ENCODE measurements around the gene AAGAB.
A peak's percentile ranks its signal among the peaks of the same experiment; 100 is the strongest.
"Not testable (repeated sequence)": the region's sequence is repeated elsewhere in the genome, so short reads cannot be mapped to it uniquely, and the experiment has no call there.

Gene AAGAB

GRCh38 chr15:67254238-67255175 lies at the start of gene AAGAB, which contains the start of gene IQCH:
AAGAB (minus strand) TSS chr15:67254661; CDS start chr15:67254631, 30 bp downstream.
IQCH (plus strand) TSS chr15:67254786; CDS start chr15:67254897, 111 bp downstream.
- Histone ChIP-seq H3K4me3 (peak within 1 kb of the TSS; percentile 91), H3K9ac (peak within 1 kb of the TSS; percentile 85), H3K27me3 (no peaks in the 10 kb centered on the region), H3K36me3 (no peaks in the 10 kb centered on the region), H3K9me3 (no peaks in the 10 kb centered on the region), H3K27ac (peak within 1 kb of the TSS; percentile 82), H4K20me1 (no peaks in the 10 kb centered on the region; the same call in 1 of the 2 replicates), H3K4me1 (peaks cover 23% of the 10 kb centered on the region), H3K4me2 (peak within 1 kb of the TSS; percentile 86)
- no peak for TF ChIP-seq Cebpa-rat (IDR thresholded peaks at IDR 0.05)

GRCh38 chr15:67303490-67304363 lies 49.3 kb upstream of the AAGAB start:
- TF ChIP-seq Cebpa-rat (IDR thresholded peaks at IDR 0.05) = no peak

GRCh38 chr15:67300266-67301025 lies 46.0 kb upstream of the AAGAB start:
- Histone ChIP-seq H3K9ac (no peak overlapping the region), H3K27ac (no peak overlapping the region), H3K9me3 (no peaks in the 10 kb centered on the region), H3K4me3 (no peak overlapping the region), H3K36me3 (no peaks in the 10 kb centered on the region), H3K4me2 (no peak overlapping the region), H3K27me3 (no peaks in the 10 kb centered on the region), H4K20me1 (no peaks in the 10 kb centered on the region), H3K4me1 (peaks cover 4% of the 10 kb centered on the region; the same call in 1 of the 2 replicates)
- no peak for TF ChIP-seq Cebpa-rat (IDR thresholded peaks at IDR 0.05)

More at GRCh38 chr15:67303490-67304363, 49.3 kb upstream of the AAGAB start:
- peaks cover 9% of the 10 kb centered on the region for H3K4me1 ChIP-seq
- H3K36me3 ChIP-seq = no peaks in the 10 kb centered on the region
- no peak overlapping the region for H3K9ac ChIP-seq
- no peak overlapping the region for H3K4me2 ChIP-seq
- no peaks in the 10 kb centered on the region for H4K20me1 ChIP-seq
- no peaks in the 10 kb centered on the region for H3K9me3 ChIP-seq
- H3K4me3 ChIP-seq = no peak overlapping the region
- no peak overlapping the region for H3K27ac ChIP-seq
- no peaks in the 10 kb centered on the region for H3K27me3 ChIP-seq

GRCh38 chr15:67296684-67297083 lies 42.2 kb upstream of the AAGAB start:
- Histone ChIP-seq H3K9me3 (no peaks in the 10 kb centered on the region), H3K27ac (no peak overlapping the region), H3K27me3 (no peaks in the 10 kb centered on the region), H3K4me1 (peaks cover 4% of the 10 kb centered on the region; the same call in 1 of the 2 replicates), H3K36me3 (no peaks in the 10 kb centered on the region), H3K9ac (no peak overlapping the region), H3K4me3 (no peak overlapping the region), H3K4me2 (no peak overlapping the region), H4K20me1 (no peaks in the 10 kb centered on the region)
- no peak for TF ChIP-seq Cebpa-rat (IDR thresholded peaks at IDR 0.05)

- Histone ChIP-seq H3K27me3 (no peaks in the 10 kb centered on the region), H3K27ac (no peak overlapping the region), H3K4me1 (peaks cover 4% of the 10 kb centered on the region; the same call in 1 of the 2 replicates), H3K9me3 (no peaks in the 10 kb centered on the region), H4K20me1 (no peaks in the 10 kb centered on the region), H3K4me2 (no peak overlapping the region), H3K4me3 (no peak overlapping the region), H3K9ac (no peak overlapping the region), H3K36me3 (no peaks in the 10 kb centered on the region)
- no peak for TF ChIP-seq Cebpa-rat (IDR thresholded peaks at IDR 0.05)
Observed at GRCh38 chr15:67296188-67296587, 41.7 kb upstream of the AAGAB start.

- Histone ChIP-seq H3K36me3 (no peaks in the 10 kb centered on the region), H3K9ac (no peak overlapping the region), H4K20me1 (no peaks in the 10 kb centered on the region), H3K27ac (no peak overlapping the region), H3K9me3 (peaks cover 29% of the 10 kb centered on the region), H3K4me2 (no peak overlapping the region), H3K4me3 (no peak overlapping the region), H3K27me3 (no peaks in the 10 kb centered on the region), H3K4me1 (no peaks in the 10 kb centered on the region)
- TF ChIP-seq Cebpa-rat (IDR thresholded peaks at IDR 0.05) = no peak
Observed at GRCh38 chr15:67290319-67290718, 35.9 kb upstream of the AAGAB start.

GRCh38 chr15:67286400-67286799 lies 31.9 kb upstream of the AAGAB start:
- peaks cover 33% of the 10 kb centered on the region for H3K9me3 ChIP-seq
- H3K27ac ChIP-seq, H3K4me1 ChIP-seq, H3K4me2 ChIP-seq, H3K27me3 ChIP-seq, H3K36me3 ChIP-seq, H3K9ac ChIP-seq, H4K20me1 ChIP-seq, H3K4me3 ChIP-seq: not testable (repeated sequence)

GRCh38 chr15:67285625-67286024 lies 31.2 kb upstream of the AAGAB start:
- H3K27ac ChIP-seq, H3K36me3 ChIP-seq, H4K20me1 ChIP-seq, H3K4me3 ChIP-seq, H3K27me3 ChIP-seq, H3K4me1 ChIP-seq, H3K4me2 ChIP-seq, H3K9ac ChIP-seq: not testable (repeated sequence)
- H3K9me3 ChIP-seq = peaks cover 33% of the 10 kb centered on the region

GRCh38 chr15:67281714-67282113 lies 27.3 kb upstream of the AAGAB start:
- Histone ChIP-seq H3K27me3 (no peaks in the 10 kb centered on the region), H3K4me3 (no peak overlapping the region), H3K9me3 (peaks cover 18% of the 10 kb centered on the region), H3K27ac (no peak overlapping the region), H3K36me3 (no peaks in the 10 kb centered on the region), H3K9ac (no peak overlapping the region), H3K4me2 (no peak overlapping the region), H4K20me1 (no peaks in the 10 kb centered on the region), H3K4me1 (no peaks in the 10 kb centered on the region)
- no peak for TF ChIP-seq Cebpa-rat (IDR thresholded peaks at IDR 0.05)
